H9 (cell line): Measurements from ENCODE around the gene KRTAP10-5. TPM values are rescaled to one million over a fixed set of nuclear protein-coding genes. Genes with fewer than 3 reads are reported as not detected.

ENCODE experiments used
- DNase-seq: peaks from one replicate; pipeline ENCODE4 v3.0.0-alpha.2; 2017
- H2AFZ ChIP-seq: one replicate; pipeline ENCODE4 v1.6.1; 2013; ENCODE audit warnings: mild to moderate bottlenecking, low read length, control low read depth, moderate library complexity
- H2AK5ac ChIP-seq: 2 replicates; pipeline ENCODE4 v1.6.1; 2013; ENCODE audit warnings: low read length, control low read depth, mixed read lengths; ENCODE audit not compliant: insufficient read length
- H2BK120ac ChIP-seq: one replicate; pipeline ENCODE4 v1.6.1; 2013; ENCODE audit warnings: low read depth, mild to moderate bottlenecking, low read length, control low read depth, inconsistent platforms; ENCODE audit not compliant: poor library complexity, severe bottlenecking
- H2BK12ac ChIP-seq: 2 replicates; pipeline ENCODE4 v1.6.1; 2013; ENCODE audit warnings: low read length, control low read depth, mixed read lengths, low read depth; ENCODE audit not compliant: insufficient read length
- H2BK15ac ChIP-seq: 2 replicates; pipeline ENCODE4 v1.6.1; 2013; ENCODE audit warnings: low read depth, low read length, control low read depth
- H2BK20ac ChIP-seq: one replicate; pipeline ENCODE4 v1.6.1; 2013; ENCODE audit warnings: low read depth, mild to moderate bottlenecking, low read length, control low read depth, inconsistent platforms; ENCODE audit not compliant: poor library complexity, severe bottlenecking
- H2BK5ac ChIP-seq: 2 replicates; pipeline ENCODE4 v1.6.1; 2013; ENCODE audit warnings: low read length, control low read depth, mixed read lengths; ENCODE audit not compliant: insufficient read length
- H3K14ac ChIP-seq: 2 replicates; pipeline ENCODE4 v1.6.1; 2013; ENCODE audit warnings: low read length, control low read depth; ENCODE audit not compliant: insufficient read depth
- H3K18ac ChIP-seq: 2 replicates; pipeline ENCODE4 v1.6.1; 2013; ENCODE audit warnings: low read depth, mild to moderate bottlenecking, mixed read lengths, low read length, control low read depth; ENCODE audit not compliant: insufficient read length
- H3K23ac ChIP-seq: 2 replicates; pipeline ENCODE4 v1.6.1; 2013; ENCODE audit warnings: low read length, control low read depth, mixed read lengths, low read depth; ENCODE audit not compliant: insufficient read length
- H3K23me2 ChIP-seq: 2 replicates; pipeline ENCODE4 v1.6.1; 2013; ENCODE audit warnings: low read depth, mild to moderate bottlenecking, mixed read lengths, low read length, control low read depth; ENCODE audit not compliant: insufficient read length, poor library complexity, severe bottlenecking
- H3K27ac ChIP-seq: 2 replicates; pipeline ENCODE4 v1.5.1; 2013; ENCODE audit warnings: low read length, control low read depth, mixed read lengths, low read depth; ENCODE audit not compliant: insufficient read length
- H3K27me3 ChIP-seq: 2 replicates; pipeline ENCODE4 v1.6.1; 2013; ENCODE audit warnings: low read length, control low read depth, inconsistent platforms; ENCODE audit not compliant: insufficient read depth
- H3K4ac ChIP-seq: 2 replicates; pipeline ENCODE4 v1.6.1; 2013; ENCODE audit warnings: low read depth, mild to moderate bottlenecking, control low read depth, inconsistent platforms, low read length, moderate library complexity
- H3K4me1 ChIP-seq: 2 replicates; pipeline ENCODE4 v1.6.1; 2013; ENCODE audit warnings: low read length, control low read depth, inconsistent platforms; ENCODE audit not compliant: insufficient read depth
- H3K4me2 ChIP-seq: 2 replicates; pipeline ENCODE4 v1.6.1; 2013; ENCODE audit warnings: low read length, control low read depth, mixed read lengths; ENCODE audit not compliant: insufficient read length, insufficient read depth
- H3K56ac ChIP-seq: 2 replicates; pipeline ENCODE4 v1.6.1; 2013; ENCODE audit warnings: low read depth, mild to moderate bottlenecking, mixed read lengths, low read length, control low read depth; ENCODE audit not compliant: insufficient read length
- H3K79me1 ChIP-seq: 2 replicates; pipeline ENCODE4 v1.6.1; 2013; ENCODE audit warnings: low read depth, mild to moderate bottlenecking, moderate library complexity, low read length, control low read depth, inconsistent platforms; ENCODE audit not compliant: insufficient read depth, poor library complexity, severe bottlenecking
- H3K79me2 ChIP-seq: 2 replicates; pipeline ENCODE4 v1.6.1; 2013; ENCODE audit warnings: low read length, control low read depth, inconsistent platforms; ENCODE audit not compliant: insufficient read depth
- H3K9ac ChIP-seq: 2 replicates; pipeline ENCODE4 v1.6.1; 2013; ENCODE audit warnings: low read length, control low read depth, mixed read lengths; ENCODE audit not compliant: insufficient read length; ENCODE audit errors: extremely low read depth
- H3K9me3 ChIP-seq: one replicate; pipeline ENCODE4 v1.6.1; 2013; ENCODE audit warnings: low read depth, low read length, inconsistent platforms; ENCODE audit not compliant: control insufficient read depth
- H3T11ph ChIP-seq: one replicate; pipeline ENCODE4 v1.6.1; 2013; ENCODE audit warnings: mild to moderate bottlenecking, low read length, control low read depth, inconsistent platforms
- H4K20me1 ChIP-seq: one replicate; pipeline ENCODE4 v1.6.1; 2013; ENCODE audit not compliant: control insufficient read depth, insufficient read length, insufficient read depth
- H4K5ac ChIP-seq: 2 replicates; pipeline ENCODE4 v1.6.1; 2013; ENCODE audit warnings: low read depth, mild to moderate bottlenecking, mixed read lengths, low read length, control low read depth; ENCODE audit not compliant: insufficient read length
- H4K8ac ChIP-seq: replicated peaks from 2 replicates; pipeline ENCODE4 v1.6.1; 2013; ENCODE audit warnings: low read length, control low read depth, mixed read lengths, low read depth; ENCODE audit not compliant: insufficient read length
- H4K91ac ChIP-seq: 2 replicates; pipeline ENCODE4 v1.6.1; 2013; ENCODE audit warnings: low read depth, mild to moderate bottlenecking, moderate library complexity, mixed read lengths, low read length, control low read depth; ENCODE audit not compliant: insufficient read length
- H3K27ac Mint-ChIP-seq, 3 experiments: 2 replicates in 2 of 3; 3 replicates in 1 of 3; pipeline ENCODE4 v1.8.0; 2020 to 2021; ENCODE audit warnings: mixed read lengths in 3 of 3, mild to moderate bottlenecking in 1 of 3, moderate library complexity in 1 of 3
- H3K27me3 Mint-ChIP-seq: 2 replicates; pipeline ENCODE4 v1.8.0; 2021; ENCODE audit warnings: low read depth, mild to moderate bottlenecking, moderate library complexity, mixed read lengths
- H3K36me3 Mint-ChIP-seq, 3 experiments: 2 replicates in 2 of 3; 3 replicates in 1 of 3; pipeline ENCODE4 v1.8.0; 2020 to 2021; ENCODE audit warnings: low read depth in 3 of 3, mixed read lengths in 3 of 3; ENCODE audit not compliant: insufficient read depth in 1 of 3
- H3K4me1 Mint-ChIP-seq, 2 experiments: 2 replicates each; pipeline ENCODE4 v1.8.0; 2020; ENCODE audit warnings: mixed read lengths in 2 of 2
- H3K4me3 Mint-ChIP-seq, 2 experiments: 2 replicates in 1 of 2; 3 replicates in 1 of 2; pipeline ENCODE4 v1.8.0; 2020 to 2021; ENCODE audit warnings: mild to moderate bottlenecking in 2 of 2, mixed read lengths in 2 of 2, moderate library complexity in 1 of 2
- H3K9me3 Mint-ChIP-seq, 2 experiments: 2 replicates in 1 of 2; 3 replicates in 1 of 2; pipeline ENCODE4 v1.8.0; 2020; ENCODE audit warnings: mild to moderate bottlenecking in 2 of 2, mixed read lengths in 2 of 2, moderate library complexity in 1 of 2
- CTCF ChIP-seq: fragments of 200-600 bp; sonication (generic); conservative IDR thresholded peaks from 3 replicates; pipeline ENCODE4 v1.8.0; 2021; ENCODE audit warnings: antibody characterized with exemption, mild to moderate bottlenecking
- WGBS: extraction: QIAGEN DNeasy Blood & Tissue Kit; methylation state at CpG from one replicate; pipeline ENCODE4 v1.1.7; 2013; ENCODE audit warnings: missing lambda C conversion rate, low lambda C conversion rate, mixed read lengths; ENCODE audit not compliant: insufficient read length; ENCODE audit errors: extremely low coverage; 5-methylcytosine and 5-hydroxymethylcytosine counted together
- total RNA-seq: library from RNA; stranded (reverse); gene quantifications from 2 replicates; pipeline ENCODE4 v1.2.1, GENCODE V29; 2021

KRTAP10-5 gene
- total RNA-seq, 1 experiment from 2014 or later = not detected

DNA sequence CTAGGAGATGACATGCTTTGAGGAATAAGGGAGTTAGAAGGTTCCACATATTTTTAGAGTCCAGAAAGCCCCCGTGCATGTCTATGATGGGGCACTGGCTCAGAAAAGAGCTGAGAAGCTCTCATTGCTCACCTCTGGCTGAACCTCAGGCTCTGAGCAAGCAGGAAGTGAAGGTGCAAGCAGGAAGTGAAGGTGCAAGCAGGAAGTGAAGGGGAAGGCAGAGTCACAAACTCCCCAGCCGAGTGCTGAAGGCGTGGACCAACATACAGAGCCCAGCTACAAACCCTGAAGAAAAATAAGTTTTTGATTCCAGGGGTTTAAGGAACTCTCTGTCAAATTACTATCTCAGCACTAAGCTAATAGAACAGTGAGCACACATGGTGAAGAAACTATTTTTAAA is 38.5 kb upstream of the KRTAP10-5 start:
- Histone ChIP-seq H3K14ac (no peak overlapping the region), H3K79me1 (no peaks in the 10 kb centered on the region), H3K27ac (no peak overlapping the region), H3K23me2 (no peaks in the 10 kb centered on the region), H4K91ac (no peak overlapping the region), H4K5ac (no peak overlapping the region), H2AFZ (no peak overlapping the region), H3T11ph (no peak overlapping the region), H2BK5ac (no peak overlapping the region), H3K56ac (no peak overlapping the region), H3K4me1 (no peaks in the 10 kb centered on the region), H2BK120ac (no peak overlapping the region), H3K27me3 (no peaks in the 10 kb centered on the region), H2BK12ac (no peak overlapping the region), H3K18ac (no peak overlapping the region), H3K9me3 (peaks cover 4% of the 10 kb centered on the region), H3K23ac (no peak overlapping the region), H3K4ac (no peak overlapping the region), H4K8ac (no peak overlapping the region), H2BK15ac (no peak overlapping the region), H2AK5ac (no peak overlapping the region), H3K9ac (no peak overlapping the region), H3K4me2 (no peak overlapping the region), H4K20me1 (no peaks in the 10 kb centered on the region), H2BK20ac (no peak overlapping the region), H3K79me2 (no peaks in the 10 kb centered on the region)
- H3K9me3 Mint-ChIP-seq = peaks cover 37 to 42% of the 10 kb centered on the region in 2 experiments
- H3K4me3 Mint-ChIP-seq = no peak overlapping the region
- H3K36me3 Mint-ChIP-seq = peaks cover 12 to 34% (median 24%) of the 10 kb centered on the region in 3 experiments
- DNase-seq = no peak
- no CpG with 5 or more reads among the region's 3 CpGs for WGBS
- peaks cover 4% of the 10 kb centered on the region for H3K27me3 Mint-ChIP-seq
- H3K4me1 Mint-ChIP-seq = peaks cover 27% of the 10 kb centered on the region in 2 experiments
- no peak overlapping the region for H3K27ac Mint-ChIP-seq
- no peak for TF ChIP-seq CTCF
